Trophoblast cell (in vitro differentiated cells and primary cell): Measurements from ENCODE around the gene ITPKB.

Experiments
- DNase-seq, 2 donors: peaks; one replicate each; pipeline ENCODE4 v3.0.0-alpha.2; 2016
- H2AFZ ChIP-seq: 2 replicates; pipeline ENCODE4 v1.6.1; 2013; ENCODE audit warnings: low read length, moderate library complexity, mild to moderate bottlenecking; ENCODE audit not compliant: insufficient read depth, poor library complexity
- H2AK5ac ChIP-seq: 2 replicates; pipeline ENCODE4 v1.6.1; 2013; ENCODE audit warnings: mild to moderate bottlenecking, low read length
- H2BK120ac ChIP-seq: 2 replicates; pipeline ENCODE4 v1.6.1; 2013; ENCODE audit warnings: low read length, mild to moderate bottlenecking, moderate library complexity; ENCODE audit not compliant: insufficient read depth, poor library complexity
- H2BK12ac ChIP-seq: 2 replicates; pipeline ENCODE4 v1.6.1; 2013; ENCODE audit warnings: mild to moderate bottlenecking, low read length, moderate library complexity
- H2BK5ac ChIP-seq: 2 replicates; pipeline ENCODE4 v1.6.1; 2013; ENCODE audit warnings: low read length, low read depth, moderate library complexity, mild to moderate bottlenecking; ENCODE audit not compliant: poor library complexity
- H3K14ac ChIP-seq: 2 replicates; pipeline ENCODE4 v1.6.1; 2013; ENCODE audit warnings: mild to moderate bottlenecking, low read length
- H3K18ac ChIP-seq: 2 replicates; pipeline ENCODE4 v1.6.1; 2013; ENCODE audit warnings: mild to moderate bottlenecking, low read length
- H3K23ac ChIP-seq: 2 replicates; pipeline ENCODE4 v1.6.1; 2013; ENCODE audit warnings: low read length
- H3K27ac ChIP-seq: 2 replicates; pipeline ENCODE4 v1.5.1; 2013; ENCODE audit warnings: low read depth, mild to moderate bottlenecking, inconsistent platforms, low read length, moderate library complexity
- H3K27me3 ChIP-seq: 2 replicates; pipeline ENCODE4 v1.6.1; 2013; ENCODE audit warnings: inconsistent platforms, mild to moderate bottlenecking, low read length, moderate library complexity; ENCODE audit not compliant: insufficient read depth
- H3K36me3 ChIP-seq, 2 experiments: 1 replicate in 1 of 2; 2 replicates in 1 of 2; pipeline ENCODE4 v1.6.1; 2013; ENCODE audit warnings: low read length in 2 of 2, mild to moderate bottlenecking in 2 of 2, moderate library complexity in 1 of 2; ENCODE audit not compliant: insufficient read depth in 2 of 2, control insufficient read depth in 1 of 2
- H3K4ac ChIP-seq: 2 replicates; pipeline ENCODE4 v1.6.1; 2013; ENCODE audit warnings: low read depth, mild to moderate bottlenecking, low read length, moderate library complexity
- H3K4me1 ChIP-seq, 2 experiments: 1 replicate in 1 of 2; 2 replicates in 1 of 2; pipeline ENCODE4 v1.6.1; 2013; ENCODE audit warnings: low read length in 2 of 2, mild to moderate bottlenecking in 2 of 2, moderate library complexity in 1 of 2; ENCODE audit not compliant: insufficient read depth in 2 of 2, control insufficient read depth in 1 of 2
- H3K4me2 ChIP-seq: 2 replicates; pipeline ENCODE4 v1.6.1; 2013; ENCODE audit warnings: inconsistent platforms, mild to moderate bottlenecking, low read length, moderate library complexity
- H3K4me3 ChIP-seq: 2 replicates; pipeline ENCODE4 v1.5.1; 2013; ENCODE audit warnings: mild to moderate bottlenecking, low read depth, low read length, inconsistent platforms
- H3K79me1 ChIP-seq: one replicate; pipeline ENCODE4 v1.6.1; 2013; ENCODE audit warnings: low read length
- H3K79me2 ChIP-seq: 2 replicates; pipeline ENCODE4 v1.6.1; 2013; ENCODE audit warnings: low read length, mild to moderate bottlenecking; ENCODE audit not compliant: control insufficient read depth, insufficient read depth, poor library complexity
- H3K9ac ChIP-seq: 2 replicates; pipeline ENCODE4 v1.6.1; 2013; ENCODE audit warnings: mild to moderate bottlenecking, low read length
- H3K9me3 ChIP-seq: 2 replicates; pipeline ENCODE4 v1.6.1; 2013; ENCODE audit warnings: low read depth, mild to moderate bottlenecking, control low read depth, inconsistent platforms, low read length; ENCODE audit not compliant: insufficient read depth
- H4K12ac ChIP-seq: 2 replicates; pipeline ENCODE4 v1.6.1; 2013; ENCODE audit warnings: low read depth, mild to moderate bottlenecking, low read length, moderate library complexity
- H4K8ac ChIP-seq: 2 replicates; pipeline ENCODE4 v1.6.1; 2013; ENCODE audit warnings: low read depth, mild to moderate bottlenecking, low read length, moderate library complexity
- H4K91ac ChIP-seq: one replicate; pipeline ENCODE4 v1.6.1; 2013; ENCODE audit warnings: low read depth, mild to moderate bottlenecking, low read length, moderate library complexity
- whole genome bisulfite sequencing: extraction: QIAGEN DNeasy Blood & Tissue Kit; methylation state at CpG from one replicate; pipeline ENCODE4 v1.1.7; 2013; ENCODE audit warnings: missing lambda C conversion rate; ENCODE audit not compliant: insufficient read length, insufficient coverage; ENCODE audit errors: extremely low coverage; 5-methylcytosine and 5-hydroxymethylcytosine counted together

The ITPKB gene

GRCh38 chr1:226754793-226755533 lies 15.9 kb upstream of the ITPKB start:
- no CpG with 5 or more reads among the region's 9 CpGs for WGBS
- Histone ChIP-seq H4K91ac (no peak overlapping the region), H3K27ac (no peak overlapping the region), H2BK120ac (no peak overlapping the region), H2BK5ac (no peak overlapping the region), H2AK5ac (no peak overlapping the region), H3K4ac (no peak overlapping the region), H3K23ac (no peak overlapping the region), H3K27me3 (no peaks in the 10 kb centered on the region), H3K9ac (no peak overlapping the region), H3K4me1 (no peaks in the 10 kb centered on the region), H3K4me2 (no peak overlapping the region), H3K79me1 (no peaks in the 10 kb centered on the region), H2AFZ (no peak overlapping the region), H3K9me3 (no peaks in the 10 kb centered on the region), H3K4me3 (no peak overlapping the region), H2BK12ac (no peak overlapping the region), H4K8ac (no peak overlapping the region), H3K14ac (no peak overlapping the region), H3K79me2 (no peaks in the 10 kb centered on the region), H4K12ac (no peak overlapping the region), H3K36me3 (no peaks in the 10 kb centered on the region), H3K18ac (no peak overlapping the region)
- no peak for DNase-seq

GRCh38 chr1:226754097-226754496 lies 15.0 kb upstream of the ITPKB start:
- Histone ChIP-seq H2BK12ac (no peak overlapping the region), H2BK5ac (no peak overlapping the region), H2BK120ac (no peak overlapping the region), H4K91ac (no peak overlapping the region), H3K9me3 (no peaks in the 10 kb centered on the region), H3K4me3 (no peak overlapping the region), H4K12ac (no peak overlapping the region), H3K36me3 (no peaks in the 10 kb centered on the region), H3K79me2 (no peaks in the 10 kb centered on the region), H4K8ac (no peak overlapping the region), H2AFZ (no peak overlapping the region), H3K4me1 (no peaks in the 10 kb centered on the region), H3K27ac (no peak overlapping the region), H2AK5ac (no peak overlapping the region), H3K4ac (no peak overlapping the region), H3K9ac (no peak overlapping the region), H3K18ac (no peak overlapping the region), H3K79me1 (no peaks in the 10 kb centered on the region), H3K23ac (no peak overlapping the region), H3K27me3 (no peaks in the 10 kb centered on the region), H3K14ac (no peak overlapping the region), H3K4me2 (no peak overlapping the region)
- DNase-seq: no peak
- WGBS: no CpG with 5 or more reads among the region's 7 CpGs

- Histone ChIP-seq H3K18ac (no peak overlapping the region), H2BK5ac (no peak overlapping the region), H4K12ac (no peak overlapping the region), H4K8ac (no peak overlapping the region), H3K4me2 (no peak overlapping the region), H3K36me3 (no peaks in the 10 kb centered on the region), H3K23ac (no peak overlapping the region), H3K27me3 (no peaks in the 10 kb centered on the region), H3K14ac (no peak overlapping the region), H2BK12ac (no peak overlapping the region), H3K79me2 (no peaks in the 10 kb centered on the region), H3K9me3 (no peaks in the 10 kb centered on the region), H3K27ac (no peak overlapping the region), H3K79me1 (no peaks in the 10 kb centered on the region), H3K4ac (no peak overlapping the region), H2AK5ac (no peak overlapping the region), H3K4me3 (no peak overlapping the region), H3K4me1 (no peaks in the 10 kb centered on the region), H2AFZ (no peak overlapping the region), H2BK120ac (no peak overlapping the region), H4K91ac (no peak overlapping the region), H3K9ac (no peak overlapping the region)
- no CpG with 5 or more reads among the region's 3 CpGs for WGBS
- DNase-seq: no peak
Measured at GRCh38 chr1:226751703-226752102, 12.6 kb upstream of the ITPKB start.

GRCh38 chr1:226751214-226751613 lies 12.1 kb upstream of the ITPKB start:
- no peak overlapping the region for H3K4me3 ChIP-seq
- no peak overlapping the region for H2BK120ac ChIP-seq
- no peaks in the 10 kb centered on the region for H3K36me3 ChIP-seq
- H3K4me2 ChIP-seq: no peak overlapping the region
- no peak overlapping the region for H4K12ac ChIP-seq
- H3K4me1 ChIP-seq: no peaks in the 10 kb centered on the region
- H3K27ac ChIP-seq: no peak overlapping the region
- WGBS: no CpG with 5 or more reads among the region's 2 CpGs
- no peak overlapping the region for H4K8ac ChIP-seq
- H2AFZ ChIP-seq: no peak overlapping the region
- no peak overlapping the region for H2BK5ac ChIP-seq
- no peaks in the 10 kb centered on the region for H3K79me2 ChIP-seq
- H3K27me3 ChIP-seq: no peaks in the 10 kb centered on the region
- H3K79me1 ChIP-seq: no peaks in the 10 kb centered on the region
- no peak overlapping the region for H2BK12ac ChIP-seq
- H3K9me3 ChIP-seq: no peaks in the 10 kb centered on the region
- H4K91ac ChIP-seq: no peak overlapping the region
- no peak overlapping the region for H3K14ac ChIP-seq
- H2AK5ac ChIP-seq: no peak overlapping the region
- no peak overlapping the region for H3K9ac ChIP-seq
- no peak overlapping the region for H3K18ac ChIP-seq
- H3K4ac ChIP-seq: no peak overlapping the region
- H3K23ac ChIP-seq: no peak overlapping the region
- no peak for DNase-seq
